IPS DF 6.9 (cell line): ENCODE data around the gene SEMA3F.
A peak's percentile ranks its signal among the peaks of the same experiment; 100 is the strongest.

Experiments used
- DNase-seq: peaks from one replicate; pipeline ENCODE4 v3.0.0-alpha.2; 2013; ENCODE audit warnings: low read depth, low spot score
- H3K27ac ChIP-seq: one replicate; pipeline ENCODE4 v1.5.1; 2013; ENCODE audit warnings: low read length, control low read depth
- H3K27me3 ChIP-seq: 2 replicates; pipeline ENCODE4 v1.6.1; 2013; ENCODE audit warnings: mild to moderate bottlenecking, low read length; ENCODE audit not compliant: control insufficient read depth, insufficient read depth
- H3K36me3 ChIP-seq: 2 replicates; pipeline ENCODE4 v1.6.1; 2013; ENCODE audit warnings: low read length; ENCODE audit not compliant: control insufficient read depth, insufficient read depth
- H3K4me1 ChIP-seq: 2 replicates; pipeline ENCODE4 v1.6.1; 2013; ENCODE audit warnings: low read length; ENCODE audit not compliant: control insufficient read depth, insufficient read depth
- H3K4me3 ChIP-seq: 2 replicates; pipeline ENCODE4 v1.5.1; 2013; ENCODE audit warnings: mild to moderate bottlenecking, low read length
- H3K9me3 ChIP-seq: 2 replicates; pipeline ENCODE4 v1.6.1; 2013; ENCODE audit warnings: low read length, inconsistent platforms; ENCODE audit not compliant: control insufficient read depth, insufficient read depth
- WGBS: extraction: QIAGEN DNeasy Blood & Tissue Kit; methylation state at CpG from one replicate; pipeline ENCODE4 v1.1.7; 2013; ENCODE audit warnings: mixed read lengths, missing lambda C conversion rate; ENCODE audit not compliant: insufficient read length, insufficient coverage; 5-methylcytosine and 5-hydroxymethylcytosine counted together

Gene SEMA3F

GRCh38 chr3:50155891-50156290, 767 bp downstream of the SEMA3F start:
- Histone ChIP-seq H3K36me3 (peaks cover 10% of the 10 kb centered on the region), H3K4me1 (peaks cover 11% of the 10 kb centered on the region), H3K27me3 (no peaks in the 10 kb centered on the region), H3K27ac (no peak overlapping the region), H3K9me3 (no peaks in the 10 kb centered on the region), H3K4me3 (peak overlapping the region; percentile 76)
- DNase-seq, result no peak
- no CpG with 5 or more reads among the region's 13 CpGs for WGBS

DNA sequence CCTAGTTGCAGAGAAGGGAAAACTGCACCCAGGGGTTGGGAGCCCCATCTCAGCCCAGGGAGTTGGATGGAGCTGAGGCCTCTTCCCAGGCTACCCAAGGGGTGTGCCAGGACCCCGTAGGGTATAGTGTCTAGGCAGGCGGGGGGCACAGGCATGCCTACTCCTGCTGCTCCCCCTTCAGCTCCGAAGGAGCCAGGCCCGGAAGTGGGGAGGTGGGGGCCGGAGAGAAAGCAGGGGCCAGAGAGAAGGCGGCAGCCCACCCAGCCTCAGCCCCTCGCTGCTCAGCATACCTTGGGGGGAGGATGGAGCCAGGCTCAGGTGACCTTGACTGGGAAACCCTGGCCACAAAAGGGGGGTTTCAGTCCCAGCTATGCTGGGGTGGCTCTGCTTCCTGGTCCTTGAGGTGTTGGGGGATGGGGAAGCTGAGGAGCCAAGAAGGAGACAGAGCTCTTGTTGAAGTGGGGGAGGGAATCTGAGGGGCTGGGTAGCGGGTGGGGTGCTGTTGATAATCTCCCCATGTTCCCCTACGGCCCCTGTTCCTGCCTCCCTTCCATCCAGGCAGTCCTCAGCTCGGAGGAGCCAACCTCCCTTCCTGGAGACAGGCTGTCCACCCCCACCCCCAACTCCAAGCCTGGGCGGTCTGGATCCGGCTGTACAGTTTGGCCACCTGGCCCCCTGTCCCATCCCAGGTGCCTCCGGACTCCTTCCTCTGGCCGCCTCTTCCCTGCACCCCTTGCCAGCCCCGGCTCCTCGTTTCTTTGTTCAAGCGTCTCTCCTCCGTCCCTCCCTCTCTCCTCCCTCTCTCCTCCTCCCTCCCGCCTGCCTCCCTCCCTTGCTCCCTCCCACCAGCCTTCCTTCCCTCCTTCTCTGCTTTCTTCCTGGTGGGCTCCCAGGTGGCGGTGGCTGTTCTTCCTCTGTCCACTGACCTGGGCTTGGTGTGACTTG, 1.7 kb downstream of the SEMA3F start:
- no peak overlapping the region for H3K27ac ChIP-seq

DNA sequence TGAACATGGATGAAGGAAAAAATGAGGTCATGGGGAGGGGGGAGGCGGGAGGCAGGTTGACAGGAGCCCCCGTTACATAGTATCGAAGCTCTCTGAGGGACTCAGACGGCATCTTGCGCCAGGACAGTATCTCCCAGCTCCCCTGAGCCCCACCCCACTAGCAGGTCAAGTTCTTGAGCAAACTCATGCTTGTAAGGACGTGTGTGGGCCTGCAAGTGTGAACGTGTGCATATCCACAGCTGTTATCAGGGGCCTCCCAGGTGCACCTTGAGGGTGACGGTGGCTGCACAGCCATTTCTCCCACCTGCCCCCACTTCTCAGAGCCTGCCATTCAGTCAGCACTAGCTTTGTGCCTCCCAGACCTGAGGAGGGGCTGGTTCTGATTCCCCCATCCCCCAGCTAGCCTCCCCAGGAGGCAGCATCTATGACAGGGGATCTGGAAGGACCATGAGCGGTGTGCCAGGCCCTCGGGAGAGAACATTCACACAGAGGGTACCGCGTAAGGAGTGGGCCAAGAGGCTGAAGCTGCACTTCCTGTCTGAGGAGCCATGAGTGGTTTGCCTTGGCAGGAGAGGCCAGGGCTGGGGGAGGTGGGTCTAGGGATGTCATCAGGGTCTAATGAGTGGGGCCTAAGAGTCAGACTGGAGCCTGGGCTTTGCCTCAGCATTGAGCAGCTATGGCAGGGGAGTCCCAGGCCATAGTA, 2.9 kb downstream of the SEMA3F start:
- no CpG with 5 or more reads among the region's 12 CpGs for WGBS
- Histone ChIP-seq H3K4me1 (peaks cover 6% of the 10 kb centered on the region), H3K4me3 (no peak overlapping the region), H3K9me3 (no peaks in the 10 kb centered on the region), H3K27ac (no peak overlapping the region), H3K36me3 (peaks cover 18% of the 10 kb centered on the region), H3K27me3 (no peaks in the 10 kb centered on the region)
- DNase-seq, result no peak

More for the DNA sequence above, 1.7 kb downstream of the SEMA3F start:
- H3K4me1 ChIP-seq, result peaks cover 6% of the 10 kb centered on the region
- no peaks in the 10 kb centered on the region for H3K9me3 ChIP-seq
- no CpG with 5 or more reads among the region's 20 CpGs for WGBS
- DNase-seq, result no peak
- no peaks in the 10 kb centered on the region for H3K27me3 ChIP-seq
- H3K36me3 ChIP-seq, result peaks cover 15% of the 10 kb centered on the region
- peak overlapping the region; percentile 76; the same call in 1 of the 2 replicates for H3K4me3 ChIP-seq

DNA sequence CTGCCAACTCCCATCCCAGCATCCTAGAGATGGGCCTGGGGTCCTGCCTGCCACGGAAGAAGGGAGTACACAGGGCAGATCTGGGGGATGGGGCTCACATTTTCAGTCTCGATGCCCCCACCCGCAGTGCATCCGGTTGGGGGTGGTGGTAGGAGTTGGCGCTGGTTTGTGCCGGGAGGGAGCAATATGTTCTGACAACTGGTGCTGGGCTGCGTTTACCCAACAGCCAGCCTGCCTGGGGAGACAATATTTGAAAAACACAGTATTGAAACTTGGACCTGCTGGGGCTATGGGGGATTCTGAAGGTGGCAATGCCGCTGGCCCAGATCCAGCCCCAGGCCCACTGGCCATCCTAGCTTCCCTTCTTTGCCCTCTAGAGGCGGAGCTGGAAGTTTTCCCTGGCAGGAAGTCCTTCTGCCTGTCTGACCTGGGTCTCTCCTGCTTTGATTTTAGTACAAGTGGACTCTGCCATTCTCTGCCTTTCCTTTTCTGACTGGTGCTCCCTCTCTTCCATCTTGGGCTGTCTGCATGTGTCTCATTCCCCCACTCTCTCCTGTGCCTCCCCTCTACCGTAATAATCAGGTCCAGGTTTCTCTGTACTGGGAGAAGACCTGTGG, 3.5 kb downstream of the SEMA3F start:
- DNase-seq, result no peak
- WGBS, result no CpG with 5 or more reads among the region's 10 CpGs
- Histone ChIP-seq H3K4me3 (no peak overlapping the region), H3K36me3 (peaks cover 18% of the 10 kb centered on the region), H3K4me1 (peaks cover 7% of the 10 kb centered on the region), H3K27me3 (no peaks in the 10 kb centered on the region), H3K27ac (no peak overlapping the region), H3K9me3 (no peaks in the 10 kb centered on the region)

DNA sequence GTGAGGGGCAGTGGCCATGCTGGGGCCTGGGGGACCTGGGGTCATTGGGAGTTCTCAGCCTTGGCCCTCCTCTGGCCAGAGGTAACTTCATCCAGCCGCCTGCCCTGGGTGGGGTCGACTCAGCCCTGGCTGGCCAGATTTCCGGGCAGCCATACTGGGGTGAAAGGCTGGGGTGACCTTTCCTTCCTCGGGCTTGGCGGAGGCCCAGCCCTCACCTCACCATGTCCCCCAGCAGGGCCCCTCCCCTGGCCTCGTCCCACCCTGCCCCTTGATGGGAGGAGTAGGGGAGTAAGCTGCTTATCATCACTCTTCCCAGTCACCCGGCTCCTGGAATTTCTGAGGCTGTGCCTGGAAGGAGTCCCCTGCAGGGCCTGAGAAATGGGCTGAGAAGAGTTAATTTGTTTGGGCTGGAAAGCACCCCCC, 5.4 kb downstream of the SEMA3F start:
- Histone ChIP-seq H3K27me3 (no peaks in the 10 kb centered on the region), H3K4me1 (peaks cover 10% of the 10 kb centered on the region), H3K36me3 (peaks cover 24% of the 10 kb centered on the region)

DNA sequence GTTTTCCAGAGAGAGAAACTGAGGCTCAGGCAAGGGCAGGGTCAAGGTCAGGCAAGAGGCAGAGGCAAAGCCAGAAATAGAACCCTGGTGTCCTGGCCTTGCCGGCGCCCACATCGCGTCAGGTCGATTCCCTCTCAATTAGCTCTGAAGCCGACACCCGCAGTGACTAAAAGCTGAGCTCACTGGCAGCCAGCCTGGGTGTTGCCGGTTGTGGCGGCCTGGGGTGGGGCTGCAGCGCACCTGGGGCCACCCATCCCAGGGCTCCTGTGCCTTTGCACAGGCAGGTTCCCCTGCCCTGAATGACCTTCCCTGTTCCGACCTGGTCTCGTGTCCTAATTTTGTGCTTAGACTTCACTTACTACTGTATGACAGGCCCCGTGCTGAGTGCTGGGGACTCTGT, 6.2 kb downstream of the SEMA3F start:
- Histone ChIP-seq H3K27me3 (no peaks in the 10 kb centered on the region), H3K4me3 (no peak overlapping the region), H3K27ac (no peak overlapping the region), H3K9me3 (no peaks in the 10 kb centered on the region), H3K4me1 (peaks cover 13% of the 10 kb centered on the region), H3K36me3 (peaks cover 24% of the 10 kb centered on the region)
- no peak for DNase-seq
- no CpG with 5 or more reads among the region's 13 CpGs for WGBS

More for the DNA sequence above, 5.4 kb downstream of the SEMA3F start:
- no peak for DNase-seq
- H3K27ac ChIP-seq, result no peak overlapping the region
- WGBS, result no CpG with 5 or more reads among the region's 7 CpGs
- H3K4me3 ChIP-seq, result no peak overlapping the region
- no peaks in the 10 kb centered on the region for H3K9me3 ChIP-seq

DNA sequence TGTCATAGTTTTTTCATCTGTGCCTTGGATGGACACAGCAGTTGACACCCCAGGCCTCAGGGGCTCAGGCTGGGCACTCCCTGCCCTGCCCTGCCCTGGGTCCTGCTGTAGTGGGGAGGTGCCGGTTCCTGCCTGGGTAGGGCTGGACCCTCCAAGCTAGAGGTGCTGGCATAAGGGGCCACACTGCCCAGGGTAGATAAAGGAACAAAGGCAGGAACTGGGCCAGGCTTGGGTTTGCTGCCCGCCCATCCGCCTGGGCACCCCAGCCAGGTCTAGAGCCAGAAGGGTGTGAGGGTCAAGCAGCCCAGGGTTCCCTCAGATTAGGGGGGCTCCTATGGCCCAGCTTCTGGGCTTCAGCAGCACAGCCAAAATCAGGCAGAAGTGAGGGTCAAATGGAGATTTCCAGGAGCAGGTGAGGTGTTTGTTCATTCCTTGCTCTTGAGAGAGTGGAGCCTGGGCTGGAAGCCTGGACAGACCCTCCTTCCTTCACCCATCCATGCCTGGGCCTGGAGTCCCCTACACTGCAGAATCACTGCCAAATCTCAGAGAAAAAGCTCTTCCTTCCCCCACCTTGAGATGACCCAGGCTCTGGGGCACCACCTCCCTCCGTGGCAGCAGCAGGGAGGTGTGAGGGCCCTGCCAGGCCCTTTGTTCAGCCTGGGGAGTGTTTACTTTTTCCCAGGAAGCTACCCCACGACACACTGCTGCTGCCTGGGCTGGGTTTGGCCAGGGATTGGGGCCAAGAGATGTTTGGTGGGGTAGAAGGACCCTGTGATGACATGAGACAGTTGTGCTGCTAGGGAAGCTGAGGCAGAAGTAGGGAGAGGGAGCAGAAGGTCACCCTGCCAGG, 7.1 kb downstream of the SEMA3F start:
- H3K36me3 ChIP-seq, result peaks cover 24% of the 10 kb centered on the region
- WGBS, result no CpG with 5 or more reads among the region's 5 CpGs
- peaks cover 13% of the 10 kb centered on the region for H3K4me1 ChIP-seq
- H3K27me3 ChIP-seq, result no peaks in the 10 kb centered on the region
- no peak overlapping the region for H3K4me3 ChIP-seq
- no peaks in the 10 kb centered on the region for H3K9me3 ChIP-seq
- H3K27ac ChIP-seq, result no peak overlapping the region
- DNase-seq, result no peak

- H3K4me1 ChIP-seq, result peaks cover 9% of the 10 kb centered on the region
- H3K27me3 ChIP-seq, result no peaks in the 10 kb centered on the region
- no peaks in the 10 kb centered on the region for H3K9me3 ChIP-seq
- H3K27ac ChIP-seq, result no peak overlapping the region
- peaks cover 24% of the 10 kb centered on the region for H3K36me3 ChIP-seq
- no peak overlapping the region for H3K4me3 ChIP-seq
- DNase-seq, result no peak
- WGBS, result no CpG with 5 or more reads among the region's 8 CpGs
These were observed 8.7 kb downstream of the SEMA3F start for GRCh38 chr3:50163572-50164455.

- H3K27ac ChIP-seq, result no peak overlapping the region
- no CpG with 5 or more reads among the region's 1 CpG for WGBS
- H3K9me3 ChIP-seq, result no peaks in the 10 kb centered on the region
- H3K4me1 ChIP-seq, result peaks cover 9% of the 10 kb centered on the region; the same call in 1 of the 2 replicates
- no peak for DNase-seq
- peaks cover 24% of the 10 kb centered on the region for H3K36me3 ChIP-seq
- H3K4me3 ChIP-seq, result no peak overlapping the region
- H3K27me3 ChIP-seq, result no peaks in the 10 kb centered on the region
These were observed 9.4 kb downstream of the SEMA3F start for GRCh38 chr3:50164481-50164880.
